ENCODE results near the gene ZNF692.

- TF ChIP-seq, protein P1, sequence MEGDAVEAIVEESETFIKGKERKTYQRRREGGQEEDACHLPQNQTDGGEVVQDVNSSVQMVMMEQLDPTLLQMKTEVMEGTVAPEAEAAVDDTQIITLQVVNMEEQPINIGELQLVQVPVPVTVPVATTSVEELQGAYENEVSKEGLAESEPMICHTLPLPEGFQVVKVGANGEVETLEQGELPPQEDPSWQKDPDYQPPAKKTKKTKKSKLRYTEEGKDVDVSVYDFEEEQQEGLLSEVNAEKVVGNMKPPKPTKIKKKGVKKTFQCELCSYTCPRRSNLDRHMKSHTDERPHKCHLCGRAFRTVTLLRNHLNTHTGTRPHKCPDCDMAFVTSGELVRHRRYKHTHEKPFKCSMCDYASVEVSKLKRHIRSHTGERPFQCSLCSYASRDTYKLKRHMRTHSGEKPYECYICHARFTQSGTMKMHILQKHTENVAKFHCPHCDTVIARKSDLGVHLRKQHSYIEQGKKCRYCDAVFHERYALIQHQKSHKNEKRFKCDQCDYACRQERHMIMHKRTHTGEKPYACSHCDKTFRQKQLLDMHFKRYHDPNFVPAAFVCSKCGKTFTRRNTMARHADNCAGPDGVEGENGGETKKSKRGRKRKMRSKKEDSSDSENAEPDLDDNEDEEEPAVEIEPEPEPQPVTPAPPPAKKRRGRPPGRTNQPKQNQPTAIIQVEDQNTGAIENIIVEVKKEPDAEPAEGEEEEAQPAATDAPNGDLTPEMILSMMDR (IDR thresholded peaks at IDR 0.05), result no peak
- no peak for TF ChIP-seq POLR2A (IDR thresholded peaks at IDR 0.05)
- TF ChIP-seq POLR2AphosphoS5 (IDR thresholded peaks at IDR 0.05), result no peak
These were observed 16.0 kb downstream of the ZNF692 start for GRCh38 chr1:248842781-248843331.

Data from upper lobe of left lung (tissue), 4 donors.